GM19372 (cell line): ENCODE data around the gene TUBGCP3.

Source experiments
- ATAC-seq: cut with Tn5 transposase; IDR thresholded peaks from one replicate; pipeline ENCODE4 v1.9.1; 2021; ENCODE audit warnings: mild to moderate bottlenecking, low read depth, moderate library complexity; ENCODE audit not compliant: unreplicated experiment

Gene TUBGCP3

GRCh38 chr13:112444416-112445399 is 143.2 kb downstream of the TUBGCP3 start:
- ATAC-seq: no peak

DNA sequence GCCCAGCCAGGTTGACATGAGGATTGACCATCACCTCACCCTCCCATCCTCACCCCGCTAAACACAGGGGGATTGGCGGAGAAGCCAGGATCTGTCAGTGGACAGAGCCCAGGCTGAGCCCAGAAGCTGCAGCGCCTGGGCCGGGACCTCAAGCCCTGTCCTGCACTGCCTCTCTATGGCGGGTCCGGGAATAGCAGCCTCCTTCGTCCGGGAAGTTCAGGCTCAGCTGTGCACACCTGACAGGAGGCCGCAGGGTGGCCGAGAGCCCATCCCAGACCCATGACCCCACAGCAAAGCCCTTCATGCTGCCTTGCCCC is 144.0 kb downstream of the TUBGCP3 start:
- ATAC-seq: peak; percentile 76

DNA sequence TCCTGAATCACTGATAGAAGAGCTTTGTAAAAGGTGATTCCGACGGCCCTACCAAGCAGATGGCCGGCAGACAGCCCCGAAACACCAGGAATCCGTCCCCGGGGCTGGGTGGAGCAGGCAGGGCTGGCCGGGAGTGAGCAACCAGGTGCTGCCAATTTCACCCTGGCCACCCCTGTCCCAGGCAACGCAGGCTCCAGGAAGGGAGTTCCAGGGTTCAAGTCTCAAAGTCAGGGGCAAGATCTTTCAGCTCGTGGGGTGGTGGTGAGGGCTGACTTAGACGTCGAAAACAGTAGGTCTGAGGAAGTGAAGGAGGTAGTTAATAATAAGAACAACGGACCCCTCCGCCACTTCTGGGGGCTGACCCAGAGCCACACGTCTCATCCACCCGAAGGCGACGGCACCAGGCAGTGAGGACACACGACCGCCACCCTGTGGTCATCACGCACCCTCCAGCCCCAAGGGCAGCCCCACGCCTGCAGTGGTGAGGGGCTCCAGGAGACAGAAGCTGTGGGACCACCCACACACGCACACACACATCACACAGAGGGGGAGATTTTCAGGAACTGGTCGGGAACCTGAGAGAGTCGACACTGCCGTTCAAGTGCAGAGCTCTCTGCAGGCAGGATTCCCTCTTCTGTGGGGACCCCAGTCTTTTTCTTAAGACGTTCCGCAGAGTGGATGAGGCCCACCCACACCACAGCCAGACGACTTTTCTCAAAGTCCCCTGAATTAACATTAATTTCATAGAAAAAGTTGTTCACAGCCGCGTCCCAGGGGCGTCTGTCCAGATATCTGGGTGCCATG is 144.6 kb downstream of the TUBGCP3 start:
- ATAC-seq: no peak

- ATAC-seq: no peak
These were observed 145.4 kb downstream of the TUBGCP3 start for GRCh38 chr13:112442483-112443090.

DNA sequence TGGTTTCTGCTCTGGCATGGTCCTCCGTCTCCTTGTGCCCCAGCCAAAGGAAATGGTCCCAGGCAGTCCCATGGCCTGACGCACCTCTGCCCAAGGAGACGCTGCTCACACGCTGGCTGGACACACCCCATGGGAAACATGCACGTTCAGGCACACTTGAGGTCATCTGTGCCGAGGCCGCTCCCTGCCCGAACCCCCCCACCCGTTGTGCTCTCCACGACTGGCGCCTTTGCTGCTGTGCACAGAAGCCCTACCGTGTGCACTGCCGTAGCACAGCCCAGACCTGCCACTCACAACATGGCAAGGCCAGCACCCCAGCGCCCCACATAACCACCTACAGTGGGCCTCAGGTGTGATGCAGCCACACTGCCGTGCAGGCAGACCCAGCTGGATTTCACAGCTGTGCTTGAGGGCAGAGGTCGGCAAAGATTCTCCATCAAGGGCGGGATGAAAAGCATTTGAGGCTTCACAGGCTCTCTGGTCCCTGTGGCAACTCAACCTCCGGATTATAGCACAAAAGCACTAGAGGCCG is 146.1 kb downstream of the TUBGCP3 start:
- ATAC-seq: no peak

- no peak for ATAC-seq
These were observed 146.7 kb downstream of the TUBGCP3 start for GRCh38 chr13:112441226-112441625.

GRCh38 chr13:112438515-112438914 is 149.4 kb downstream of the TUBGCP3 start:
- ATAC-seq: no peak

DNA sequence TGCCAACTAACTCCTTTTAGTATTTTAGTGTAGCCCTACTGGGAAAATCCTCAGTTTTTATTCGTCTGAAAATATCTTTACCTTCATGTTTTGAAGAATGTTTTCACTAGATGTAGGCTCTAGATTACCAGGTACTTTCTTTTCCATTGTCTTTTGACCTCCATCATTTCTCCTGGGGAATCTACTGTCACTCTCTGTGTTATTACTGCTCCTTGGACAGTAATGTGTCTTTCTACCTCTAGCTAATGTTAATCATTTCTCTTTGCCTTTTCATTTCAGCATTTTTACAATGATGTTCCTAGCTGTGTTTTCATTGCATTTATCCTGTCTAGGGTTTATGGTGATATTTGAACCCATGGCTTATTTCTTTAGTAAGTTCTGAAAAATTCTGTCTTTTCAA is 149.9 kb downstream of the TUBGCP3 start:
- ATAC-seq: no peak

DNA sequence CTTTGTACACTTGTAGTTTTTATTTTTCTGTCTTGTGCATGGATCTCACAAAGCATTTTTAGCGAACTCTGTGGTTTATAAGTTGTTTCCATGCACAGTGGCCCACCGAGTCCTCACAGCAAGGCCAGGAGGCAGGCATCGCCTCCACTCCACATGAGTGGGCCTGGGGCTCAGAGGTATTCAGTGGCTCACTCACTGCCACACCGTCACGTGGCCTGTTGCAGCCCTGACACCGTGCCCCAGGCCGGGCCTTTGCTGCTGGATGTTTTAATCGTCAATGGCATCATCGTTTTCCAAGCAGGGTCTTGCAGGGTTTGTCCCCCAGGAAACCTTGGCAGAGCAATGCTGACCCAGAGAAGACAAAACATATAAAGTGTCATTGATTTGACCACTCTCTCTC is 152.0 kb downstream of the TUBGCP3 start:
- no peak for ATAC-seq
